ENCODE results near the gene CLCN6.

- TF ChIP-seq CTCF (tag by site-specific recombination; IDR thresholded peaks at IDR 0.05) (no peak), SETDB1 (IDR thresholded peaks at IDR 0.05; ENCODE audit: insufficient read length, low read length) (no peak), ZNF629 (tag by site-specific recombination; IDR thresholded peaks at IDR 0.05) (no peak), ZNF677 (tag by site-specific recombination; IDR thresholded peaks at IDR 0.05) (no peak), REST (tag by site-specific recombination; IDR thresholded peaks at IDR 0.05) (no peak), ZNF449 (tag by site-specific recombination; IDR thresholded peaks at IDR 0.05) (no peak), YY1 (tag by site-specific recombination; IDR thresholded peaks at IDR 0.05) (no peak)
Measured at GRCh38 chr1:11787251-11787803, 18.7 kb upstream of the CLCN6 start.

Measured in HEK293 (cell line).